GM12874 (cell line): ENCODE measurements around the gene OSTF1.

ENCODE experiments used
- TF ChIP-seq, protein P1 (sequence below): IDR thresholded peaks from 2 replicates; pipeline ENCODE4 v1.5.1; 2011; ENCODE audit warnings: low read depth, mild to moderate bottlenecking, control low read depth, low read length, moderate library complexity; ENCODE audit not compliant: insufficient read depth

OSTF1 gene

DNA sequence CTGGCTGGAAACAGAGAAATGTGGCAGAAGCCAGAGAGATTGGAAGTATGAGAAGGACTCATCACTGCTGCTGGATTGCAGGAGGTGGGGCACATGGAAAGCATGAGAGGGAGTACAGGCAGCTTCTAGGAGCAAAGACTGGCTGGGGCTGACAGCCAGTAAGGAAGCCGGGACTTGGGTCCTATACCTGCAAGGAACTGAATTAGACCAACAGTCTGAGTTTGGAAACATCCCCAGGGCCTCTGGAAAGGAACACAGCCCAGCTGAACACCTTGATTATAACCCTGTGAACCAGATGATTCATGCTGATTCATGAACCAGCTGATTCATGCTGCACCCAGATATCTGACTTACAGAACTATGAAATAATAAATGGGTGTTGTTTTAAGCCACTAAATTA, 93.4 kb downstream of the OSTF1 start:
- TF ChIP-seq, protein P1, sequence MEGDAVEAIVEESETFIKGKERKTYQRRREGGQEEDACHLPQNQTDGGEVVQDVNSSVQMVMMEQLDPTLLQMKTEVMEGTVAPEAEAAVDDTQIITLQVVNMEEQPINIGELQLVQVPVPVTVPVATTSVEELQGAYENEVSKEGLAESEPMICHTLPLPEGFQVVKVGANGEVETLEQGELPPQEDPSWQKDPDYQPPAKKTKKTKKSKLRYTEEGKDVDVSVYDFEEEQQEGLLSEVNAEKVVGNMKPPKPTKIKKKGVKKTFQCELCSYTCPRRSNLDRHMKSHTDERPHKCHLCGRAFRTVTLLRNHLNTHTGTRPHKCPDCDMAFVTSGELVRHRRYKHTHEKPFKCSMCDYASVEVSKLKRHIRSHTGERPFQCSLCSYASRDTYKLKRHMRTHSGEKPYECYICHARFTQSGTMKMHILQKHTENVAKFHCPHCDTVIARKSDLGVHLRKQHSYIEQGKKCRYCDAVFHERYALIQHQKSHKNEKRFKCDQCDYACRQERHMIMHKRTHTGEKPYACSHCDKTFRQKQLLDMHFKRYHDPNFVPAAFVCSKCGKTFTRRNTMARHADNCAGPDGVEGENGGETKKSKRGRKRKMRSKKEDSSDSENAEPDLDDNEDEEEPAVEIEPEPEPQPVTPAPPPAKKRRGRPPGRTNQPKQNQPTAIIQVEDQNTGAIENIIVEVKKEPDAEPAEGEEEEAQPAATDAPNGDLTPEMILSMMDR = no peak

DNA sequence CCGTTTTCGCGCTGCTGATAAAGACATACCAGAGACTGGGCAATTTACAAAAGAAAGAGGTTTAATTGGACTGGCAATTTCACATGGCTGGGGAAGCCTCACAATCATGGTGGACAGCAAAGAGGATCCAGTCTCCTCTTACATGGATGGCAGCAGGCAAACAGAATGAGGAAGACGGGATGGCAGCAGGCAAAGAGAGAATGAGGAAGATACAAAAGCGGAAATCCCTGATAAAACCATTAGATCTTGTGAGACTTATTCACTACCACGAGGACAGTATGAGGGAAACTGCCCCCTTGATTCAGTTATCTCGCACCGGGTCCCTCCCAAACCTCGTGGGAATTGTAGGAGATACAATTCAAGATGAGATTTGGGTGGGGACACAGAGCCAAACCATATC, 95.0 kb downstream of the OSTF1 start:
- TF ChIP-seq, protein P1 = no peak

DNA sequence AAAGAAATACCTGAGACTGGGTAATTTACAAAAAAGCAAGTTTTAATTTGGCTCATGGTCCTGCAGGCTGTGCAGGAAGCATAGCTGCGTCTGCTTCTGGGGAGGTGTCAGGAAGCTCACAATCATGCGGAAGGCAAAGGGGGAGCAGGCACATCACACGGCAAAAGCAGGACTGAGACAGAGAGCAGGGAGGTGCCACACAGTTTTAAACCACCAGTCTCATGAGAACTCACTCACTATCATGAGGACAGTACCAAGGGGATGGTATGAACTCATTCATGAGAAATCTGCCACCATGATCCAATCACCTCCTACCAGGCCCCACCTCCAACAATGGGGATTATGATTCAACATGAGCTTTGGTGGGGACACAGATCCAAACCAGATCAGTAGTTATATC, 96.2 kb downstream of the OSTF1 start:
- TF ChIP-seq, protein P1 = no peak

DNA sequence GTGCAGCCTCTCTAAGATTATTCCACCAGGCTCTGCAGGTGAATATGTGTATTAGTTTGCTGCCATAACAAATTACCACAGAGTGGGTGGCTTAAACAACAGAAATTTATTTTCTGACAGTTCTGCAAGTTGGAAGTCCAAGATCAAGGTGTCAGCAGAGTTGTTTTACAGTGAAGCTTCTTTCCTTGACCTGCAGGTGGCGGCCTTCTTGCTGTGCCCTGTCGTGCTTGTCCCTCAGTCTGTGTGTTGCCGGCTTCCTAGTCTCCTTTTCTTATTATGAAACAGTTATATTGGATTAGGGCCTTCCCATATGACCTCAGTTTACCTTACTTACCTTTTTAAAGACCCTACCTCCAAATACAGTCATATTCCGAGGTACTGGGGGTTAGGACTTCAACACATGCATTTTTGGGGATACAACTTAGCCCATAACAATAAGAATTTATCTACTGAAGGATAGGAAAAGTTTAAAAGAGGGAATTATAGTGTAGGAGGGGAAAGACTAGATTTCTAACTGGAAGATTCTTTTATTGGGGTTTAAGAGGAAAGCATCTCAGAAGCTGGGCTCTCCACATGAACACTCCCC, 97.4 kb downstream of the OSTF1 start:
- TF ChIP-seq, protein P1 = peak; percentile 91

- TF ChIP-seq, protein P1 = peak; percentile 56
Measured at GRCh38 chr9:75186767-75187380, 98.6 kb downstream of the OSTF1 start.

DNA sequence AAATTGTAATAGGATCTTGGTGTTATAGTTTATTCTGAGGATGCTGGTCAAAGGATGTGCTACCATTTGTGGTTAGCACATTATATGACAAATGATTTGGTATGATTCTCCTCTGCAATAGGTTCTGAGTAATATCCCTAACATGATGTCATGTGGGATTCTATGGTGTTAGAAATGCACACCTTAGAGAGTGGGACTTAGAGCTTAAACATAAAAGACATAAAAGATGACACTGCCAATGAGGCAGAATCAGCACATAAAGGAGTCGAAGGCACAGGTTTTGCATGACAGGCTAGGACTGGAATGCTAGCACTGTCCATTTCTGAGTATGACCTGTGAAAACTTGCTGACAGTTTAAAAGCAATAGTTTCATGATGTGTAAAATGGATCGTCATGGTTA, 100.4 kb downstream of the OSTF1 start:
- TF ChIP-seq, protein P1 = no peak

GRCh38 chr9:75190762-75191161, 102.4 kb downstream of the OSTF1 start:
- TF ChIP-seq, protein P1 = no peak
